ENCODE measurements around the gene TNRC6C.
"Not testable (repeated sequence)": the region's sequence is repeated elsewhere in the genome, so short reads cannot be mapped to it uniquely, and the experiment has no call there.

The TNRC6C gene

DNA sequence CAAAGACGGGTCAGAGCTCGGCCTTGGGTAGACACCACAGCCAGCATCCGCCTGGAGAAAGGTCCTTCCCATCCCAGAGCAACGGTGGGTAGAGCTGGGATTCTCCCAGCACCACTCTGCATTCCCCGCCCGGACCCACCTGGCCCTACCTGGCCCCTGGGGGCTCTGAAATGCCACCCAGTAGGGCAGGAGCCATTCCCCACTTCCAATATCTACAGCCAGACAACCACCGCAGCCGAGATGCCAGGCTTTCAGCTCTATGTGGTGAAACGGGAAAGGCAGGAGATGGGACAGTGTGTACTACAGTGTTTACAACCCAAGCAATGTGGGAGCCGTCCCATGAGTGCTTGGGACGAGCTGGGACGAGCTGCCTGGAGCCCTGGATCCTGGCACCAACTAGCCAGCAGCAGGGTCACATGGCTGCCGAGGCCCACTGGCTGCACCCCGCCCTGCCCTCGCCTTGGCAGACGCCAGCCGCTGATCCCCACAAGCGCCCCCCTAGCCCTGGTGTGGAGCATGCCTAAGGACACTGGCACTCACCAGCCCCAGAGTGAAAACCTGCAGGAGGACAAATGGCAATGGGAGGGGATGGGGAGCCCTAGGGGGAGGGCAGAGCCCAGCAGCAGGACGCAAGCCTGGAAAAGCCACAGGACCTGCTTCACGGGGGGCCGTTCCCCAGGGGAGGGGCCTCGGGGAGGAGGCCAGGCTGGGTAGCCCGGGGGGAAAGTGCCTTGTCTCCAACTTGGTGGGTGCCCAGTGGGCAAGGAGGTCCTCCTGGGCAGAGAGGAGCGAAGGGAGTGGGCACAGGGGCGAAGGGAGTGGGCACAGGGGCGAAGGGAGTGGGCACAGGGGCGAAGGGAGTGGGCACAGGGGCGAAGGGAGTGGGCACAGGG lies 156.6 kb downstream of the TNRC6C start:
- no peak for DNase-seq

DNA sequence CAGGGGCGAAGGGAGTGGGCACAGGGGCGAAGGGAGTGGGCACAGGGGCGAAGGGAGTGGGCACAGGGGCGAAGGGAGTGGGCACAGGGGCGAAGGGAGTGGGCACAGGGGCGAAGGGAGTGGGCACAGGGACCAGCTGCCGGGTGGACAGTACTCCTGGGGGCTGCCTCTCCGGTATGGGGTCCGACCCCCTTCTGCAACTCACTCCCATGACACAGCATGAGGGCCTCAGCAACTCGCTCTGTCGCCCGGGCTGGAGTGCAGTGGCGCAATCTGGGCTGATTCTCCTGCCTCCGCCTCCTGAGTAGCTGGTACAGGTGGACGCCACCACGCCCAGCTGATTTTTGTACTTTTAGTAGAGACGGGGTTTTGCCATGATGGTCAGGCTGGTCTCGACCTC lies 157.3 kb downstream of the TNRC6C start:
- not testable (repeated sequence) for DNase-seq

DNA sequence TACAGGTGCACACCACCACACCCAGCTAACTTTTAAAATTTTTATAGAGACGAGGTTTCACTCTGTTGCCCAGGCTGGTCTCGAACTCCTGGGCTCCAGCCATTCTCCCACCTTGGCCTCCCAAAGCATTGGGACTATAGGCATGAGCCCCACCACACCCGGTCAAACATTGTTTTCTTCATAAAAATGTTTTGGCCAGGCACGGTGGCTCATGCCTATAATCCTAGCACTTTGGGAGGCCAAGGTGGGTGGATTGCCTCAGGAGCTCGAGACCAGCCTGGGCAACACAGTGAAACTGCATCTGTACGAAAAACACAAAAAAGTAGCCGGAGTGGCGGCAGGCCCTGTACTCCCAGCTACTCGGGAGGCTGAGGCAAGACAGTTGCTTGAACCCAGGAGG lies 157.9 kb downstream of the TNRC6C start:
- DNase-seq: no peak

DNA sequence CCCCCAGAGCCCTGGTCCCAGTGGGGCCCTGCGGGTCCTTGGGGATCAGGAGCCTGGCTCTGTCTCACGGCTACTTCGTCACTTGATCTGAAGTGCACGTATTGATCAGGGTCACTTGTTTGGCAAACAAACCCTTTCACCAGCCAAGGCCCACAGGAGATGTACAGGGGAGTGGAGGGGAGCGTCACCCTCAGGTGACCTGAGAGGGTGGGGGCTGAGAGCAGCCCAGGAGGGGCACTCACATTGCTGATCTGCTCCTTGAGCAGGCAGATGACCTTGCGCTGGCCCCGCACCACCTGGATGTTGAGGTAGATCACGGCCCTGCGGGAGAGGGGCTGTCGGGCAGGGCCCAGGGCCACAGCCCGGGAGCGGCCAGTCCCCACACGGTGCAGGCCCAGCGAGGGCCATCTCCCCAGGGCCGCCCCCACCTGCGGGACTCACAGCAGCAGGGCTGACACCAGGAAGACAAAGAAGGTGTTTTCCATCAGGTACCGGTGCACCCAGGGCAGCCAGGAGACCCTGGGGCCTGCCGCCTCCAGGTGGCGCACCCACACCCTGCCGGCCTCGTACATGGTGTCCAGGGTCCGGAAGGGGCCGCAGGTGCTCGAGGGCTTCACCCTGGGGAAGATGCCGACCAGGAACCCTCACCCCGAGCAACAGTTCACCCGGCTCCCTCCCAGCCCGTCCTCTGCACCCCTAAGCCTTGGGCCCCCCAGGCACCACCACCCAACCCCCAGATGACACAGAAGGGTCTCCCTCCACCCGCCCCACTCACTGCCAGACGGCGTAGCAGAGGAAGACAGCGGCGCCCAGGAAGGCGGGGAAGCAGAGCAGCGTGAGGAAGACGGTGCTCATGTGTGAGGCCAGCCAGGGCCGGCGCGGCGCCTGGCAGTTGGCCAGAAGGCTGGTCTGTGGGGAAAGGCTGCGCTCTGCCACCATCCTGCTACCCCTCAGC lies 158.8 kb downstream of the TNRC6C start:
- peak; percentile 61 for DNase-seq

DNA sequence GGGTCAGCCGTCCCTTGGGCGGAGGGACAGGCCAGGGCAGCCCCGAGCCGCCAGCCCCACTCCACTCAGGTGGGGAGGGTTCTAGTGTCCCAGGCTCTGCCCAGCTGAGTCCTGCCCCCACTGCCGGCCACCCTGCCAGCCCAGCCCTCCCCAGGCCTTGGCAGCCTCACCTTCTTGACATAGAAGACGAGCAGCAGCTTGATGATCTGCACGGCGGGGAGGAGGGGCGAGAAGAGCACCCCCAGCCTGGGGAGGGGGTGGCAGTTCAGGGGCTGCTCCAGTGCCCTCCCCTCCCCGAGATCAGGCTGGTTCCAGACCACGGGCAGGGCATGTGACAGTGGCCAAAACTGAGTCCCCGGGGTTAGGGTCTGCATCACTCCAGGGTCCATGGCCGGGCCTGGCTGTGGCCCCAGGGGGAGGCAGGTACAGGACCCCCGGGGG lies 160.3 kb downstream of the TNRC6C start:
- no peak for DNase-seq

DNA sequence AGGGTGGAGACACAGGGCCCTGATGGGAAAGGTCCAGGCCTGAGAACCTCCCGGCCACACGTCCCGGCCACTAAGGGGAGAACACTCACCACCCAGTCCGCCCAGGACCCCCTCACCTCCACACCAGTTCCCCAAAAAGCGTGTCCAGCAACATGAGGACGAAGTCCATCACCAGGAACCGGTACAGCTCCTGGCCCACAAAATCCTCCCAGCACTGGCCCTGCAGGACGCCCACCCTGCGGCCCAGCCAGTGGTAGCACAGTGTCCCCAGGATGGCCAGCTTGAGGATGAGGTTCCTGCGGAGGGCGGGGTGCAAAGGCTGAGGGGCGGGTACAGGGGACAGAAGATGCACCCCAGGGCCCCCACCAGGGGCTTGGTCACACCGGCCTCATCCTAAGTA lies 162.0 kb downstream of the TNRC6C start:
- DNase-seq: no peak

DNA sequence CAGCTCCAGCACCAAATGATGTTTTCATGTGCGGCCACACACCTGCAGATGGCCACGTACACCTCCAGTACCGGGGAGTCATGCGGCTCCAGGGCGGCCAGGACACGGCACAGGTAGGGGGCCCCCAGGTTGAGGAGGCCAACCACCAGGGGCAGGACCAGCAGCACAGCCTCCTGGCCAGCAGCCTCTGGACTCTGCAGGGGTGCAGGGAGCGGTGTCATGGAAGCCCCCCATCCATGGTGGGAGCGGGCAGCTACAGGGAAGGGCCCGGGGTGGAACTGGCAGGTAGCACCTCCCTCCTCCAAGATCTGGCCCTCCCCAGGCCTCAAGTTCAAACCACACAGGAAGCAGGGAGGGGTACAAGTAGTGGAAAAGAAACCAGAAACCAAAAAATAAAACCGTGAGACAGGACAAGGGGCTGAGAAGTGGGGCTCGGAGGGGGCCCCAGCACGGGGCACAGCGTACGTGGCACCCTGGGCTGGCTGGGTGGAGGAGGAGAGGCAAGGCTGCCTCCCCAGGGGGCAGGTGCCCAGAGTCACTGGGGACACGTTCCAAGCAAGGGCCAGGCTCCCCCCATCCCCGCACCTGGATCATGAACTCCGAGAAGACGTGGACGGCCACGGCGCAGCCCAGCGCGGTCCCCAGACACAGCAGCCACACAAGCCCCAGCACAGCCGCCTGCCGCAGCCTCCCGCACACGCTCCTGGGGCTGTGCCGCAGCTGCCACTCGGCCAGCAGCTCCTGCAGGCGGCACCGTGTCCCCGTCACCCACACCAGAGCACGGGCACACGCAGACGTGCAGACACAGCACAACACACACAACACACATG lies 162.7 kb downstream of the TNRC6C start:
- no peak for DNase-seq

DNA sequence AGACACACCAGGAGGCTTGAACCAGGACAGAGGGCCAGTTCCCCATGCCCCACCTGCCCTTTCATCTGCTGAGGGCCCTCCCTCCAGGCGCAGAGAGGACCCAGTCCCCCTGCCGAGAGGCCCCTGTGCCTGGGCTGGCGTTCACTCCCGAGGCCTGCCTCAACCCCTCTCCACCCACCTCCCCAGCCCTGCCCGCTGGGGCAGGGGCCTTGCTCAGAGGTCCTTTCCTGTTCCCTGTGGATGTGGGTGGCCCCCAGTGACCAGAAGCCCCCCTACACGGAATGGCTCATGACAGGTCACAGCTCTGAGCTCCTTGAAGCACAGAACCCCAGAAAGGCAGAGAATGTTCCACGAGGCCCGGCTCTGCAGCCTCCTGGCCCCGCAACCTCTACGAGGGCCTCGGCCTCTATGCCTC lies 163.3 kb downstream of the TNRC6C start:
- no peak for DNase-seq

DNA sequence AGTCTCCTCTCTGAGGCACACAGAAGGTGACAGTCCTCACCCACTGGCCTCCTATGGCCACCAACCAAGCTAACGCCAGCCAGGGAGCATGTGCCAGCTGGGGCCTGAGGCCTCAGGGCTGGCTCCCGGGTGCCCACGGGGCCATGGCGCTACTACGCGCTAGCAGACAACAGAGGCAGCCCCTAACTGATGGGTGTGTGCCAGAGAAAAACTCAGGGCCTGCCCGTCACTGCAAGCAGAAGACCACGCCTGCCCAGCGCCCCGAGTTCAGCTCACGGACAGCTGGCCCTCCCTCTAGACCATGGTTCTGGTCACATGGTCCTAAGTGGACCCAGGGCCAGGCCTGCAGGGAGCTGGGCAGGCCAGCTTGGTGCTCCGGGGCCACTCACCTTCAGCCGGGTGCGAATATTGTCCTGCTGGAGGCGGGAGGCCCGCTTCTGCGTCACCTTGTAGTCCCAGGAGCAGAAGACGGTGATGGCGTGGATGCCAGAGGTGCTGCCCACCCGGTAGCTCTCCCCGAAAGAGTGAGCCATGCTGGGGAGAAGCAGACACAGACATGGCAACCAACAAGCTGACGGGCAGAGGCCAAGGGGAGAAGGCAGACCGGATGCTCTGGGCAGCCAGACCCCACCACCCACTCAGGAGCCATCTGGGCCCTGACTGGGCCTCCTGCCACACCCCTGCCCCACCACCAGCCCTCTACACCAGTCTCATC lies 163.9 kb downstream of the TNRC6C start:
- DNase-seq: peak; percentile 62

DNA sequence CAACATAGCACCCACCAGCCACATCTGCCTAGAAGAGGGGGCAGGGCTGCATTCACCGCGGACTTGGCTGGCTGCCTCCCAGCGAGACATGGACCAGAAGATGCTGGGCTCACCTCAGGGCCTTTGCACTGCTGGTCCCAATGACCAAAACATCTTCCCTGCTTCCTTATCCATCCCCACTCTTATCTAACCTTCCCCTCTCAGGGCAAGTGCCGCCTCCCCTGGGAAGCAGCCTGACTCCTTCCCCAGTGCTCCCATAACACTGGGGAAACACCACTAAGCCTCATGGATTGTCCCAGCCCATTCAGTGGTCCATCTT lies 164.4 kb downstream of the TNRC6C start:
- no peak for DNase-seq

DNA sequence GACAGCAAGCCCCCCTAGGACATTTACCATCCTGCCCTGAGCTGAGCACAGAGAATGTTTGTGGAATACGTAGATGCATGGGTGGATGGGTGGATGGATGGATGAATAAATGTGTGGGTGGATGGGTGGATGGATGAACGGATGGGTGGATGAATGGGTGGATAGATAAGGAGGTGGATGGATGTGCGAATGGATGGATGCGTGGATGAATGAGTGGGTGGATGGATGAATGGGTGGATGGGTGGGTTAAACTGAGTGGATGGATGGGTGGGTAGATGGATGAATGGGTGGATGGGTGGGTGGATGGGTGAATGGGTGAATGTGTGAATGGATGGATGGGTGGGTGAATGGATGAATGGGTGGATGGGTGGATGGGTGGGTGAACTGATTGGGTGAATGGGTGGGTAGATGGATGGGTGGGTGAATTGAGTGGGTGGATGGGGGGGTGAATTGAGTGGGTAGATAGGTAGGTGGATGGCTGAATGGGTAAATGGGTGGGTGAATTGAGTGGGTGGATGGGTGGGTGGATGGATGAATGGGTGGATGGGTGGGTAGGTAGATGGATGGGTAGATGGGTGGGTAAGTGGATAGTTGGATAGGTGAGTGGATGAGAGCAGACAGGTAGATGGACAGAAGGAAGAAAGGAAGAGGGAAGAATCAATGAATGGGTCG lies 164.9 kb downstream of the TNRC6C start:
- DNase-seq: no peak

DNA sequence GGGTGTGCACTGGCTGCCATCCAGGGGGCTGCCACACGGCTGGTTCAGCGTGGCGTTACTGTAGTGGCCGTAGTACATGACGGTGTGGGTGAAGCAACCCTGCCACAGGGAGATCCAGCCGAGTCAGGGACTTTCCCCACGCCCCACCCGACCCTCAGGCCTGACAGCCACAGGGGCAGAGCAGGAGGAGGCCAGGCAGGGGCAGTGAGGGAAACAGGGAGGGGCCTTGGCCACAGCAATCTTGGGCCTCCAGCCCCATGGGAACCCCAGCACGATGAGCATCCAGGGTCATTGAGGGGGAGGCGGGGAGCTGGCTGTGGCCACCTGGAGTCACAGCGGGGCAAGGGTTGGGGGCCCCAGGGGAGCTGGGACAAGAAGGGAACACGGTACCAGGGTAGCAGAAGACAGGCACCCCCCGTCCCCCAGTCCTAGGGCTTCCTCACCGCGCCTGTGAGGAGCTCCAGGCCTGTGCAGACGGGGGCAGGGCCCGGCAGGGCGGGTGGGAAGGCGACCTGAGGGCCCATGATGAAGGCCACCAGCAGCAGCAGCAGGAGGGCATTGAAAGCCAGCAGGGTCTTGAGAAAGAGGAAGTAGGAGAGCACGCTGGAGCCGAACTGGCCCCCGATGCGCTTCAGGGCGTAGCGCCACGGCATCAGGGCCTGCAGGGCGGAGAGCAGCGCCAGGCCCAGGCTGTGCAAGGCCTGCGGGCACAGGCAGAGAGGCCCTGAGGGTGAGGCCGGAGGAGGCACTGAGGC lies 165.8 kb downstream of the TNRC6C start:
- peak; percentile 86 for DNase-seq

DNA sequence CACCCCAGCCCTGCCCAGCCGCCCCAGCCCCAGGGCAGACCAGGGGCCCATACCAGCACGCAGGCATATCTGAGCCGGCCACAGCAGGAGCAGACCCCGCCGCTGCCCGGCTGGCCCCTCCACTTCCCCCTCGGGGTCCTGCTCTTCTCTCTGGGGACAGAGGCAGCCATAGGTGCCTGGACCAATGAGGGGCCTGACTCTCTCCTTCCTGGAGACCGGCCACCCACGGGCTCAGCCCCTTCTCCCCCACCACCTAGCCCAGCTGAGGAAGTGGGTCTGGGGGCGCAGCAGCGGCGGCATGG lies 166.3 kb downstream of the TNRC6C start:
- no peak for DNase-seq

DNA sequence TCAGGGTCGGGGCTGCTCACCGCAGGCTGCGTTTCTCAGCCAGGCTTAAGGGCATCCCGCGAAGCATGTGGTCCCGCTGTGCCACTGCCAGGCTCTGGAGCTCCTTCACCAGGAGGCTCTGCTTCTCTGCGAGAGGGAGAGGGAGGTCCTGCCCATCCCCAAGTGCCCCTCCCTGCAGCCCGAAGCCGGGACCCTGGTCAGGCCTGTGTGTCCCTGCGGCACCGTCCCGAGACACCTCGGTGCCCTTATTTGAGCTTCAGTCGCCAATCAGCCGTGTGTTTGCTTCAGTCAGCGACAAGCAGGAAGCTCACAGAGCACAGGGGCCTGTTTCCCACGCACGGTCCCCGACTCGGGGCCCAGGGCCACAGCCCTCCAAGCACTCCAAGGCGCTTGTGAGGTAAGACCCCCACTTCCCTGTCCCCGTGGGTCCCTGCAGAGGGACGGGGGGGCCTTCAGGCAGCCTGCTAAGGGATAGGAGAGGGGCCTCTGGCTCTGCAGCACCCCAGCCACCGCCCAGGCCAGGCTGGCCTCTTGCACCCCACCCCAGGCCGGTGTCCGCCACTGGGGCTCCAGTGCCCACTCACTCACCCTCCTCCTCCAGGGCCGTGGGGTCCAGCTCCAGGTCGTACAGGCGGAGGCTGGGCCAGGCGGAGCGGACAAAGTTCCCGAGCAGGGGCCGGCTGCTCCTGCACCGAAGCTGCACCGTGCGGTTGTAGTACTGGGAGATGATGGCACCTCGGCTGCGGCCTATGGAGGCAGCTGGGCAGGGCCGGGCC lies 166.8 kb downstream of the TNRC6C start:
- DNase-seq: peak; percentile 46

DNA sequence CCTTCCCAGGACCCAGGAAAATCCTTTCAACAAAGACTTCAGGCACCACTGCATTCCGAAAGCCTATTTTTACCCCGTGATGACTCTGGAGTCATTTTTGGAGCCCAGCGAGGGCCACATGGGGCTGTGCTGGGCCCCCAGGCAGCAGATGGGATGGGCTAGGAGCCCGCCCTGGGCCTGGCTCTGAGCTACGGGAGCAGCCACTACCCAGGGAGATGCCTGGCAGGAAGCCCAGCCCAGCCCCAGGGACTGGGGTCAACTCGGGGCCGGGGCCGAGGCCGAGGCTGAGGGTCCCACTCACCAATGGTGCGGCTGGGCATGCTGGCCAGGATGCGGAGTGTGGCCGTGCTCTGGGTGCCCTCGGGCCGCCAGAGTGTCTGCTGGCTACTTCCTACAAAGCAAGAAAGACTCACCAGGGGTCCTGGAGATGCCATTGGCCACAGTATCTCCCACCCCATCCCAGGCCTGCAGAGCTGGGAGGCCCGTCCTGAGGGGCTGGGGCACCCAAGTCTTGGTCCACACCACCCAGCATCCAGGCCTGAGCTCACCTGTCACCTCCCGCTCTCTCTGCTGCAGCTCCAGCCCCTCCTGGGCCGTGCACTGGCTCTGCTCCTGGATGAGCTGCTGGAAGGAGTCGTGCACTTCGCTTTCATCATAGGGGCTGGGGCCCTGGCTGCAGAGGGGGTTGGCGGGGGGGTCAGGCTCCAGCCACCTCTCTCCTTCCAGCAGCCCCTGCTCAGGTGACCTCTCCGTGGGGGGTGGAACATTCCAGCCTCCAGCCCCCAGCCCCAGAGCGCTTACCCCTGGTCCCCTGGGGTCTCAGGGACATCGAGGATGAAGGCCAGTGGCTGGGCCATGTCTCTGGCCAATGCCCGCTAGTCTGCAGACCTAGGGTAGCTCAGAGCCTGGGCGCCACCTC lies 167.7 kb downstream of the TNRC6C start:
- DNase-seq: no peak

DNA sequence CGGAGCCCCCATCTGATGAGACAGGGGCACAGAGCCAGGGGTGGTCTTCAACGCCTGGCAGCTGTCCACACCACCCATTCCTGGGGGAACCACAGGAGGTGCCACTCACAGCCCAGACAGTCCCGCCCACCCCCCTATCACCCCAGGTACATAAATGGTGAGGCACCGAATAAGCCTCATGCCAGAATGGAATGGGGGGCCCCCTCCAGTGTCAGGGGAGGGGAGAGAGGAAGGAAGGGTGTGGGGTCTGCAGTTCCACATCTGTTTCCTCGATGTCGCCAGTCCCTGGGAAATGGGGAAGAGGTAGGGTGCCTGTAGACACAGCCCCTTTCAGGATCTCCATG lies 168.4 kb downstream of the TNRC6C start:
- DNase-seq: no peak

DNA sequence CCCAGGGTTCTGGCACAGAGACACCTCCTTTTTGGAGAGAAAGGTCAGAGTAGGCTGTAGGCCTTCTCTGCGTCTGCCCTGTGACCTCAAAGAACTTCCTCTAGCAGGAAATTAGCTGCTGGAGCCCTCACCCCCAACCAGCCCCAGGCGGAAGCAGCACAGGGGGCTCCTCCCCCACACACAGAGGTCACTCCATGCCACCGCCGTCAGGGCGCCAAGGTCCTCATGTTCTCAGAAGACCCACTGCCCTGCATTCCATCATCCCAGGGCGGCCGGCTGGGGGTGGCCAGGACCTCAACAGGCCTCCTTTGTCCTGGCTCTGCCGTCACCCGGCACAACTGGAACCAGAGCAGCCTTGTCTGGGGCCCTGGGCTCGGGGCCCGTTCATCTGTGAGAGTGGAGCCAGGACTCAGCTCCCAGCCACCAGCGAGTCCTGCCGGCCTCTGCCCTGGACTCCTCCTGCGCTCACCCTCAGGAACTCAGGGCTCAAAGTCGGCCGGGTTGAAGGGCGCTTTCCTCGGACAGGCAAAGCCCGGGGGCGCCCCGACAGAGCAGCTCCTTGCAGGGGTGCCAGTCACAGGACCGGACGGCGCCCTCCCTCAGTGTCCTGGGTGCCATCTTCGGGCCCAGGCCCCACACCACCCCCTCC lies 168.9 kb downstream of the TNRC6C start:
- DNase-seq: peak; percentile 85

DNA sequence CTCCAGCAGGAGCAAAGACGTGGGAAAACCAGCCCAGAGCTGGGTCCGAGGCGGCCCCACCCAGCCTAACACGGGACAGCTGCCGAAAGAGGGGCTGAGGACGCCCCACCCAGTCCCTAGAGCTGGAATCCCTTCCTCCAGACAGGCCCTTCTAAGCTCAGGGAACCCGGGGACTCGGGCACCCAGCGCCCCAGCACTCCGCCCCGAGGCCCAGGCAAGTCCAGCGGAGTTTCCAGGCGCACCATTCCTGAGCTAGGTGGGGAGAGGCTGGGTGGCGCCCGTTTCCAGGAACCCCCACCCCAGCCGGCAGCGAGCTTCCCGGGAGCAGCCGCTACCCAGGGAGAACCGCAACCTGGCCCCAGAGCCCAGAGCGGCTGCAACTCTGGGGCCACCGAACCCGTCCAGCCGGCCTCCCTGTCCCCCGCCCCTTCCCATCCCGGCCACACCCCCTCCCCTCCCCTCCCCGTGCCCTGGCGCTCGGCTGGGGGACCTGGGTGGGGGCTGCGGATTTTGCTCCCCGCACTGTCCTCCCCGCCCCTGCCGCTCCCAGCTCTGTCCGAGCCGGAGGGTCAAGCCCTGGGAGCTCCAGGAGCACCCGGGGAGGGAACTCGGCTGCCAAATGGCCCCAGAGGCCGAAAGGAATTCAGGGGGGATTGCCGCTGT lies 169.5 kb downstream of the TNRC6C start:
- DNase-seq: peak; percentile 55
